Thyroid gland (tissue), 4 donors: ENCODE results near the gene NBDY.

Source experiments
- POLR2A ChIP-seq, 2 donors: fragments of 450-650 bp; IDR thresholded peaks; one replicate each; pipeline ENCODE4 v1.6.1; 2017; ENCODE audit warnings: antibody characterized with exemption in 2 of 2, mild to moderate bottlenecking in 2 of 2, moderate library complexity in 1 of 2
- TF ChIP-seq, protein P1 (sequence below), 6 experiments: fragments of 200-600 bp in 3 of 6; fragments of 450-650 bp in 3 of 6; sonication (generic) in 3 of 6; IDR thresholded peaks; one replicate each; pipeline ENCODE4 v1.5.1; 2016 to 2019; ENCODE audit warnings: antibody characterized with exemption in 6 of 6, mild to moderate bottlenecking in 2 of 6, inconsistent platforms in 1 of 6, moderate library complexity in 1 of 6

DNA sequence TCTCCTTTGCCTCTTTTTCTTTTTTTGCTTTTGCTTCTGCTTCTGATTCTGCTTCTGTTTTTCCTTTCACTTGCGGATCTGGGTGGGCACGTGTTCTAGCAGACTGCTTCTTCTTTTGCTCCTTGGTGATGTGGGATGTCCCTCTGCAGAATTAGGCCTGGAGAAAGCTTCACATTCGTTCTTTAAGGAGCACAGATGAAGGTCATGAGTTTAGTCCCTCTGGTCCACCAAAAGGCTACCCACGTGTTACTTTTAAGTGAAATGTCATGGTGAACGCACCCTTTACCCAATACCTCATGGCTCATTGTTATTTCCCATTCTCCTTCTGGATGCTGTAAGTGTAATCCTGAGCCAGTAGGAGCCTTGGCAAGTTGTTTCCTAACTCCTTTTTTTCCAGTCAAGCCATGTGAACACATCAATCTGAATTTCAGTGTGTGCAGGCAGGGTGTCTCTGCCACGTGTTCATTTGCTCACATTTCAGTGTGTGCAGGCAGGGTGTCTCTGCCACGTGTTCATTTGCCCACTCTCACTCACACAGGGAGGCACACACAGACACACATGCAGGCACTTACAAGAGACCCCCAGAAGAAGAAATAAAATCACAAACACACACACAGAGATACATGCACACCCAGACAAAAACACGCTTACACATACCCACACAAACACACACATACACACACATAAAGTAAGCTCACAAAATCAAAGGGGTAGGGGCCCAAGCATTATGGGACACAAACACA is 36.9 kb downstream of the NBDY start:
- TF ChIP-seq, protein P1, sequence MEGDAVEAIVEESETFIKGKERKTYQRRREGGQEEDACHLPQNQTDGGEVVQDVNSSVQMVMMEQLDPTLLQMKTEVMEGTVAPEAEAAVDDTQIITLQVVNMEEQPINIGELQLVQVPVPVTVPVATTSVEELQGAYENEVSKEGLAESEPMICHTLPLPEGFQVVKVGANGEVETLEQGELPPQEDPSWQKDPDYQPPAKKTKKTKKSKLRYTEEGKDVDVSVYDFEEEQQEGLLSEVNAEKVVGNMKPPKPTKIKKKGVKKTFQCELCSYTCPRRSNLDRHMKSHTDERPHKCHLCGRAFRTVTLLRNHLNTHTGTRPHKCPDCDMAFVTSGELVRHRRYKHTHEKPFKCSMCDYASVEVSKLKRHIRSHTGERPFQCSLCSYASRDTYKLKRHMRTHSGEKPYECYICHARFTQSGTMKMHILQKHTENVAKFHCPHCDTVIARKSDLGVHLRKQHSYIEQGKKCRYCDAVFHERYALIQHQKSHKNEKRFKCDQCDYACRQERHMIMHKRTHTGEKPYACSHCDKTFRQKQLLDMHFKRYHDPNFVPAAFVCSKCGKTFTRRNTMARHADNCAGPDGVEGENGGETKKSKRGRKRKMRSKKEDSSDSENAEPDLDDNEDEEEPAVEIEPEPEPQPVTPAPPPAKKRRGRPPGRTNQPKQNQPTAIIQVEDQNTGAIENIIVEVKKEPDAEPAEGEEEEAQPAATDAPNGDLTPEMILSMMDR (IDR thresholded peaks at IDR 0.05): no peak
- TF ChIP-seq POLR2A (IDR thresholded peaks at IDR 0.05): no peak
